B cell (primary cell): Measurements from ENCODE around the gene FTO. TPM values are rescaled to one million over a fixed set of nuclear protein-coding genes. Genes with fewer than 3 reads are reported as not detected.

Experiments used
- ATAC-seq: fragments of 200-7000 bp; cut with Tn5 transposase; one replicate; pipeline ENCODE4 v1.10.0; 2021; ENCODE audit warnings: low read depth, mild to moderate bottlenecking, moderate number of reproducible peaks, moderate library complexity
- CTCF ChIA-PET: fragments of 350-600 bp; sonication (Branson Sonifier 250); formaldehyde crosslinking; loops from one replicate; lab custom pipeline; 2021; ENCODE audit warnings: antibody characterized with exemption, inconsistent platforms; lab: Charles Lee
- POLR2A ChIA-PET: fragments of 350-600 bp; sonication (Branson Sonifier 250); formaldehyde crosslinking; loops from one replicate; lab custom pipeline; 2021; ENCODE audit warnings: antibody characterized with exemption; lab: Charles Lee
- DNase-seq: peaks from one replicate; pipeline ENCODE4 v3.0.0; 2013
- H2AFZ ChIP-seq: 2 replicates; pipeline ENCODE4 v1.6.1; 2012; ENCODE audit warnings: mild to moderate bottlenecking, low read depth, low read length; ENCODE audit not compliant: insufficient read depth, poor library complexity, severe bottlenecking
- H3K27ac ChIP-seq, 2 donors: 1 replicate in 1 of 2; 2 replicates in 1 of 2; pipeline ENCODE4 v1.5.1; 2012 to 2013; ENCODE audit warnings: low read length in 2 of 2, mild to moderate bottlenecking in 2 of 2, moderate library complexity in 1 of 2
- H3K27me3 ChIP-seq, 4 experiments: fragments of 200-600 bp in 1 of 4; sonication (generic) in 1 of 4; replicated peaks in 1 of 4; 1 replicate in 2 of 4; 2 replicates in 2 of 4; pipeline versions ENCODE4 v1.6.1 to v1.7.0; 2013 to 2016; ENCODE audit warnings: low read length in 3 of 4, mild to moderate bottlenecking in 2 of 4, mixed read lengths in 1 of 4, moderate library complexity in 1 of 4; ENCODE audit not compliant: insufficient read depth in 4 of 4, control insufficient read depth in 3 of 4; ENCODE audit errors: control extremely low read depth in 1 of 4
- H3K36me3 ChIP-seq, 2 experiments: replicated peaks in 1 of 2; 1 replicate in 1 of 2; 2 replicates in 1 of 2; pipeline versions ENCODE4 v1.6.1 to v1.7.1; 2013; ENCODE audit warnings: low read length in 1 of 2; ENCODE audit not compliant: insufficient read depth in 2 of 2, control insufficient read depth in 1 of 2; ENCODE audit errors: control extremely low read depth in 1 of 2, extremely low read depth in 1 of 2
- H3K4me1 ChIP-seq, 2 donors: fragments of 200-600 bp in 1 of 2; sonication (generic) in 1 of 2; 1 replicate in 1 of 2; 2 replicates in 1 of 2; pipeline versions ENCODE4 v1.5.1 to v1.6.1; 2013 to 2017; ENCODE audit warnings: low read length in 2 of 2; ENCODE audit not compliant: control insufficient read depth in 2 of 2, insufficient read depth in 2 of 2
- H3K4me2 ChIP-seq: replicated peaks from 2 replicates; pipeline ENCODE3; 2012; ENCODE audit warnings: mild to moderate bottlenecking, low read depth, low read length; ENCODE audit not compliant: poor library complexity, severe bottlenecking
- H3K4me3 ChIP-seq, 5 experiments: fragments of 200-600 bp in 1 of 5; sonication (generic) in 1 of 5; 1 replicate in 3 of 5; 2 replicates in 2 of 5; pipeline versions ENCODE4 v1.5.1 to v1.7.0; 2011 to 2016; ENCODE audit warnings: low read length in 4 of 5, mild to moderate bottlenecking in 4 of 5, low read depth in 2 of 5, control low read depth in 1 of 5, moderate library complexity in 1 of 5; ENCODE audit not compliant: insufficient read depth in 1 of 5; ENCODE audit errors: control extremely low read depth in 1 of 5, extremely low read depth in 1 of 5
- H3K79me2 ChIP-seq: fragments of 200-600 bp; sonication (generic); one replicate; pipeline ENCODE4 v1.6.0; 2016; ENCODE audit warnings: low read length; ENCODE audit not compliant: control insufficient read depth, insufficient read depth
- H3K9ac ChIP-seq: fragments of 200-600 bp; sonication (generic); 2 replicates; pipeline ENCODE4 v1.6.1; 2017; ENCODE audit warnings: mild to moderate bottlenecking, low read length, moderate library complexity
- H3K9me3 ChIP-seq, 3 donors: one replicate each; pipeline versions ENCODE4 v1.6.1 to v1.7.1; 2013; ENCODE audit warnings: low read length in 2 of 3; ENCODE audit not compliant: control insufficient read depth in 2 of 3, insufficient read depth in 1 of 3; ENCODE audit errors: control extremely low read depth in 1 of 3
- H4K20me1 ChIP-seq: 2 replicates; pipeline ENCODE4 v1.6.0; 2012; ENCODE audit warnings: mild to moderate bottlenecking, low read length; ENCODE audit not compliant: insufficient read depth, control insufficient read depth, poor library complexity, severe bottlenecking
- H3K27ac Mint-ChIP-seq: one replicate; pipeline ENCODE4 v1.8.0; 2021; ENCODE audit warnings: mixed read lengths
- H3K27me3 Mint-ChIP-seq: one replicate; pipeline ENCODE4 v1.8.0; 2021; ENCODE audit warnings: mixed read lengths
- H3K4me1 Mint-ChIP-seq: one replicate; pipeline ENCODE4 v1.8.0; 2021; ENCODE audit warnings: mixed read lengths
- H3K4me3 Mint-ChIP-seq: one replicate; pipeline ENCODE4 v1.8.0; 2021; ENCODE audit warnings: mixed read lengths
- H3K9me3 Mint-ChIP-seq: one replicate; pipeline ENCODE4 v1.8.0; 2022; ENCODE audit warnings: mixed read lengths; ENCODE audit not compliant: insufficient read depth
- EZH2 ChIP-seq: IDR thresholded peaks from 2 replicates; pipeline ENCODE4 v1.6.1; 2012; ENCODE audit warnings: borderline replicate concordance, low read depth, mild to moderate bottlenecking, moderate library complexity, low read length; ENCODE audit not compliant: insufficient read depth, poor library complexity, severe bottlenecking
- WGBS: methylation state at CpG from one replicate; pipeline ENCODE4 v1.1.5; 2013; ENCODE audit warnings: missing lambda C conversion rate; ENCODE audit not compliant: insufficient coverage; 5-methylcytosine and 5-hydroxymethylcytosine counted together
- intact Hi-C: fragments of 100-400 bp; cut with micrococcal nuclease; formaldehyde crosslinking; loops from one replicate; pipeline ENCODE4 v1.10.0; 2022
- polyA plus RNA-seq: library from polyadenylated mRNA; depleted of rRNA; stranded (reverse); fragments of >200 nt; gene quantifications from 2 replicates; pipeline ENCODE4 v1.2.3, GENCODE V29; 2012
- total RNA-seq, 2 donors: library from RNA; stranded (reverse); fragments of 120-200 nt in 1 of 2; gene quantifications; 1 replicate in 1 of 2; 2 replicates in 1 of 2; pipeline versions ENCODE4 v1.2.3 to v1.2.4, GENCODE V29; 2013 to 2022
- TF ChIP-seq, protein P1 (sequence below): fragments of 200-600 bp; IDR thresholded peaks from one replicate; pipeline ENCODE4 v1.8.0; 2022; ENCODE audit warnings: antibody characterized with exemption, mild to moderate bottlenecking

FTO gene
- total and polyA plus RNA-seq, 2 donors (not counting 1 experiment from before 2014, with no cell fraction given): 26.5 to 68.5 TPM

GRCh38 chr16:53837426-53837825 lies 133.5 kb downstream of the FTO start:
- no peak for DNase-seq
- no peak overlapping the region for H3K9ac ChIP-seq
- intact Hi-C loops: no loop called here
- WGBS: 92% methylated on average over 2 of the region's 7 CpGs
- no peaks in the 10 kb centered on the region for H4K20me1 ChIP-seq
- no peak overlapping the region for H3K27ac ChIP-seq
- POLR2A ChIA-PET: no interaction called here
- peaks cover 1 to 4% of the 10 kb centered on the region in 2 experiments for H3K36me3 ChIP-seq
- CTCF ChIA-PET: no interaction called here
- H3K27ac Mint-ChIP-seq: no peak overlapping the region
- no peak overlapping the region for H3K4me3 ChIP-seq
- H3K27me3 ChIP-seq: no peaks in the 10 kb centered on the region
- H2AFZ ChIP-seq: no peak overlapping the region
- no peak for ATAC-seq
- no peak overlapping the region for H3K4me3 Mint-ChIP-seq
- no peaks in the 10 kb centered on the region for H3K9me3 Mint-ChIP-seq
- no peak for TF ChIP-seq EZH2
- TF ChIP-seq, protein P1, sequence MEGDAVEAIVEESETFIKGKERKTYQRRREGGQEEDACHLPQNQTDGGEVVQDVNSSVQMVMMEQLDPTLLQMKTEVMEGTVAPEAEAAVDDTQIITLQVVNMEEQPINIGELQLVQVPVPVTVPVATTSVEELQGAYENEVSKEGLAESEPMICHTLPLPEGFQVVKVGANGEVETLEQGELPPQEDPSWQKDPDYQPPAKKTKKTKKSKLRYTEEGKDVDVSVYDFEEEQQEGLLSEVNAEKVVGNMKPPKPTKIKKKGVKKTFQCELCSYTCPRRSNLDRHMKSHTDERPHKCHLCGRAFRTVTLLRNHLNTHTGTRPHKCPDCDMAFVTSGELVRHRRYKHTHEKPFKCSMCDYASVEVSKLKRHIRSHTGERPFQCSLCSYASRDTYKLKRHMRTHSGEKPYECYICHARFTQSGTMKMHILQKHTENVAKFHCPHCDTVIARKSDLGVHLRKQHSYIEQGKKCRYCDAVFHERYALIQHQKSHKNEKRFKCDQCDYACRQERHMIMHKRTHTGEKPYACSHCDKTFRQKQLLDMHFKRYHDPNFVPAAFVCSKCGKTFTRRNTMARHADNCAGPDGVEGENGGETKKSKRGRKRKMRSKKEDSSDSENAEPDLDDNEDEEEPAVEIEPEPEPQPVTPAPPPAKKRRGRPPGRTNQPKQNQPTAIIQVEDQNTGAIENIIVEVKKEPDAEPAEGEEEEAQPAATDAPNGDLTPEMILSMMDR: no peak
- peaks cover 0 to 3% (median 1%) of the 10 kb centered on the region in 3 donors for H3K9me3 ChIP-seq
- H3K4me2 ChIP-seq: no peak overlapping the region
- H3K79me2 ChIP-seq: no peaks in the 10 kb centered on the region
- no peaks in the 10 kb centered on the region for H3K27me3 Mint-ChIP-seq
- H3K4me1 Mint-ChIP-seq: peaks cover 17% of the 10 kb centered on the region
- H3K4me1 ChIP-seq: peaks cover 3 to 12% of the 10 kb centered on the region in 2 donors

DNA sequence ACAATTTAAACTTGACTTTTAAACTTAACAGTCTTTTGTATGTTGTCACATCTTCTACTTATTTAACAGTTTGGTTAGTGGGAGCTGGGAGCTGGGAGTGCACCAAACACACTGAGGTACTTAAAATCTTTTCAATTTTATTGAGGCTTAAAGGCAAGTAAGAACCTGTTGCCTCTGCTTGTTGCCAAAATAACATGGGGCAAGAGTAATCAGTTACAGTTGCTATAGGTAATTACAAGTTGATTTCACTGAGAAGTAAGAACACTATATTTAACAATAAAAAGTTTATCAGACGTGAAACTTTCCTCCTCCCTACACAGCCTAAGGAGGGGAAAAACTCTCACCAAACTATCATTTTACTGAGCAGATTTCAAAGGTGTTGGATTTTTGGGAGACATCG lies 135.2 kb downstream of the FTO start:
- Histone ChIP-seq H3K4me2 (no peak overlapping the region), H3K79me2 (no peaks in the 10 kb centered on the region), H3K9me3 (peaks cover 0 to 1% (median 0%) of the 10 kb centered on the region in 3 donors), H3K4me1 (peaks cover 3 to 12% of the 10 kb centered on the region in 2 donors), H4K20me1 (no peaks in the 10 kb centered on the region), H3K27me3 (no peaks in the 10 kb centered on the region), H2AFZ (no peak overlapping the region), H3K36me3 (peaks cover 1 to 4% of the 10 kb centered on the region in 2 experiments), H3K27ac (no peak overlapping the region), H3K4me3 (no peak overlapping the region), H3K9ac (no peak overlapping the region)
- H3K4me1 Mint-ChIP-seq: peaks cover 17% of the 10 kb centered on the region
- TF ChIP-seq, protein P1: no peak
- TF ChIP-seq EZH2: no peak
- H3K27ac Mint-ChIP-seq: no peak overlapping the region
- ChIA-PET POLR2A (no interaction called here), CTCF (no interaction called here)
- no peaks in the 10 kb centered on the region for H3K27me3 Mint-ChIP-seq
- H3K4me3 Mint-ChIP-seq: no peak overlapping the region
- intact Hi-C loops: no loop called here
- ATAC-seq (no peak), DNase-seq (no peak)
- no peaks in the 10 kb centered on the region for H3K9me3 Mint-ChIP-seq
- no CpG with 5 or more reads among the region's 2 CpGs for WGBS
